SK-N-MC (cell line): ENCODE results near the gene OCA2.

Experiments used
- DNase-seq: peaks from one replicate; pipeline ENCODE4 v3.0.0-alpha.2; 2011; ENCODE audit warnings: low read depth, low spot score
- H3K27ac ChIP-seq: fragments of 200-600 bp; sonication (generic); 2 replicates; pipeline ENCODE4 v1.5.1; 2016; ENCODE audit warnings: mixed run types
- H3K36me3 ChIP-seq: fragments of 200-600 bp; sonication (generic); 2 replicates; pipeline ENCODE4 v1.6.1; 2017; ENCODE audit warnings: antibody characterized with exemption, low read length, mixed read lengths; ENCODE audit not compliant: insufficient read depth
- H3K4me3 ChIP-seq: fragments of 200-600 bp; sonication (generic); 2 replicates; pipeline ENCODE4 v1.5.1; 2016
- H3K9ac ChIP-seq: fragments of 200-600 bp; sonication (generic); 2 replicates; pipeline ENCODE4 v1.8.0; 2017; ENCODE audit warnings: mixed run types, mixed read lengths; ENCODE audit not compliant: insufficient read length
- H3K9me3 ChIP-seq: fragments of 200-600 bp; sonication (generic); 2 replicates; pipeline ENCODE4 v1.6.1; 2017; ENCODE audit warnings: low read depth, mild to moderate bottlenecking, antibody characterized with exemption, low read length, moderate library complexity, mixed read lengths
- EZH2 ChIP-seq: fragments of 200-600 bp; sonication (generic); IDR thresholded peaks from one replicate; pipeline ENCODE4 v1.6.1; 2017; ENCODE audit warnings: antibody characterized with exemption
- FOXP2 ChIP-seq: optimal IDR thresholded peaks from 2 replicates; pipeline ENCODE3; 2011; ENCODE audit warnings: mild to moderate bottlenecking, moderate library complexity; ENCODE audit not compliant: insufficient read depth; ENCODE audit errors: extremely low read length, control extremely low read depth
- POLR2AphosphoS5 ChIP-seq: IDR thresholded peaks from 2 replicates; pipeline ENCODE4 v1.6.1; 2012; ENCODE audit warnings: mild to moderate bottlenecking, low read depth, low read length, borderline replicate concordance

OCA2 gene

GRCh38 chr15:28131400-28131799 lies 32.3 kb upstream of the OCA2 start:
- H3K9ac ChIP-seq = no peak overlapping the region
- H3K9me3 ChIP-seq = no peaks in the 10 kb centered on the region
- DNase-seq = no peak
- TF ChIP-seq POLR2AphosphoS5 (no peak), FOXP2 (no peak), EZH2 (no peak)
- no peak overlapping the region for H3K27ac ChIP-seq
- peaks cover 18% of the 10 kb centered on the region for H3K36me3 ChIP-seq
- no peak overlapping the region for H3K4me3 ChIP-seq

GRCh38 chr15:28130651-28131050 lies 31.5 kb upstream of the OCA2 start:
- Histone ChIP-seq H3K27ac (no peak overlapping the region), H3K36me3 (peaks cover 18% of the 10 kb centered on the region), H3K9ac (no peak overlapping the region), H3K9me3 (no peaks in the 10 kb centered on the region), H3K4me3 (no peak overlapping the region)
- TF ChIP-seq FOXP2 (no peak), EZH2 (no peak), POLR2AphosphoS5 (no peak)
- no peak for DNase-seq

- H3K36me3 ChIP-seq = peaks cover 17% of the 10 kb centered on the region; the same call in 1 of the 2 replicates
- no peak overlapping the region for H3K9ac ChIP-seq
- no peak for TF ChIP-seq POLR2AphosphoS5
- TF ChIP-seq FOXP2 = no peak
- TF ChIP-seq EZH2 = no peak
- no peak for DNase-seq
- no peak overlapping the region for H3K27ac ChIP-seq
- H3K9me3 ChIP-seq = no peaks in the 10 kb centered on the region
- H3K4me3 ChIP-seq = no peak overlapping the region
Observed at GRCh38 chr15:28129231-28129848, 30.2 kb upstream of the OCA2 start.

- DNase-seq = no peak
- peaks cover 23% of the 10 kb centered on the region; the same call in 1 of the 2 replicates for H3K36me3 ChIP-seq
Observed at GRCh38 chr15:28128031-28128430, 28.9 kb upstream of the OCA2 start.

DNA sequence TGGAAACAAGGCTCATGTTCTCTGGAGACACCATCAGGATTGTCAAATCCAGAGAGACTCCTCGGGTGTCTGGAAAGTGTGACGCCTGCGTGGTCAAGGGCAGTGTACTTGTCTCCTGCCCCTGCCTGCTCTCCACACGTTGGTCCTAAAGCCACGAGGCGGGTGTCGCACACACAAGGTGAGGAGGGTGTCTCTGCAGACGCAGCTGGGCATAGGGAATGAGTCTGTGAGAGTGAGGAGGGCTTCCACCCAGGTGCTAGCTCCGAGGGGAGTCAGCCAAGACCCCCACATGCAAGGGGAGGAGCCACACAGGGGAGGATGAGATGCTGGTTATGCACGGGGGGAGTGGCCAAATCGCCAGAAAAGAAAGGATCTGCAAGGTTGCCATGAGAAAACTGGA lies 27.9 kb upstream of the OCA2 start:
- Histone ChIP-seq H3K36me3 (peaks cover 19% of the 10 kb centered on the region; the same call in 1 of the 2 replicates), H3K9ac (no peak overlapping the region), H3K27ac (no peak overlapping the region), H3K9me3 (no peaks in the 10 kb centered on the region), H3K4me3 (no peak overlapping the region)
- DNase-seq = no peak
- TF ChIP-seq FOXP2 = no peak
- TF ChIP-seq POLR2AphosphoS5 = no peak

More at GRCh38 chr15:28128031-28128430, 28.9 kb upstream of the OCA2 start:
- Histone ChIP-seq H3K4me3 (no peak overlapping the region), H3K9me3 (no peaks in the 10 kb centered on the region), H3K9ac (no peak overlapping the region), H3K27ac (no peak overlapping the region)
- TF ChIP-seq FOXP2 (no peak), POLR2AphosphoS5 (no peak), EZH2 (no peak)

GRCh38 chr15:28125673-28126651 lies 26.8 kb upstream of the OCA2 start:
- no peak overlapping the region for H3K4me3 ChIP-seq
- peaks cover 18% of the 10 kb centered on the region; the same call in 1 of the 2 replicates for H3K36me3 ChIP-seq
- no peak overlapping the region for H3K27ac ChIP-seq
- no peak overlapping the region for H3K9ac ChIP-seq
- no peak for DNase-seq
- TF ChIP-seq FOXP2 (no peak), POLR2AphosphoS5 (no peak), EZH2 (no peak)
- no peaks in the 10 kb centered on the region for H3K9me3 ChIP-seq

DNA sequence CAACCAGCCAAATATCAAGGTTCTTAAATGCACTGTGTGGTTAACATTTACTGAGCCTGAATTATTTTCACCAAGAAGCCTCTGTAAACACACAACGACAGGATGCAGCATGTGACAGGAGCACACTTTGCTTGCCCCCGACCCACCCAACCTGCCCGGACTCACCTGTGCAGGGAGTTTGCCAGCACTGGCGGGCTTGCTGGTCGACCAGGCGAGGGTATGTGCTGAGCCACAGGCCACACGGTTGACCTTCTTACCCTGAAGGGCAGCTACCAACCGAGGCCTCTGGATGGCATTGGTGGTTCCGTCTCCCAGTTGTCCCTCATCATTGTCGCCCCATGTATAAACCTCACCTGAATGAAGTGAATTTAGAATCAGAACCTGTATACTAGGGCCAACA lies 25.7 kb upstream of the OCA2 start:
- Histone ChIP-seq H3K9ac (no peak overlapping the region), H3K9me3 (no peaks in the 10 kb centered on the region), H3K27ac (no peak overlapping the region), H3K4me3 (no peak overlapping the region), H3K36me3 (peaks cover 24% of the 10 kb centered on the region)
- DNase-seq = no peak
- no peak for TF ChIP-seq FOXP2
- no peak for TF ChIP-seq POLR2AphosphoS5
- no peak for TF ChIP-seq EZH2

DNA sequence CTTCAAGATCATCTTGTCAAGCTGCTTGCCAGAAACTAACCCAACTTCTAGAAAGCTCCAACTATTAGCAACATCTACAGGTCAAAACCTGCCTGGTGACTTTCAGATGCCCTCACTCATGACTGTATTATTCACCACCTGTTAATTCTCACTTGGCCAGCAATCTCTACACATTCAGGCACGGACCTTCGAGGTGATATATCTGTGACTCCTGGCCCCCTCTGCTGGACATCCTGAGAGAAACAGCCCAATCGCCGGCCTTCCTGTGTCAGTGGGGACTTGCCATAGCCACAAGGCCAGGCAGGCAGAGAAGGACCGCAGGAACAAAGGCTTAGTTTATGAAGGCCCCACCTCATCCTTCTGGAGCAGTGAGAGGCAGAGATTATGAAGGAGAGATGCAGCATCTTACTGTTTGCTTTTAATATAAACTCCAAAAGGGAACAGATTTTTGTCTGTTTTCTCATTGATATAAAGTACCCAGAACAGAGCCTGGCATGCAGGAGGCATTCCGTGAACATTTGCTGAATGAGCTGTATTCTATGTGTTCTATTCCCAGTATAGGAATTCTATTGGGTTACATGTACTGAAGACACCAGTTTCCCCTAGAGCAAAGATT lies 24.4 kb upstream of the OCA2 start:
- Histone ChIP-seq H3K36me3 (peaks cover 25% of the 10 kb centered on the region), H3K9me3 (no peaks in the 10 kb centered on the region), H3K9ac (no peak overlapping the region), H3K27ac (no peak overlapping the region), H3K4me3 (no peak overlapping the region)
- TF ChIP-seq EZH2 (no peak), FOXP2 (no peak), POLR2AphosphoS5 (no peak)
- DNase-seq = no peak
